ENCODE results near the gene SEH1L. TPM values are rescaled to one million over a fixed set of nuclear protein-coding genes. Genes with fewer than 3 reads are reported as not detected.
A peak's percentile ranks its signal among the peaks of the same experiment; 100 is the strongest.
"Not testable (repeated sequence)": the region's sequence is repeated elsewhere in the genome, so short reads cannot be mapped to it uniquely, and the experiment has no call there.

Gene SEH1L
- total RNA-seq, 1 donor from 2014 or later: 28.0 TPM

GRCh38 chr18:12991821-12992179 is 44.0 kb downstream of the SEH1L start:
- Histone ChIP-seq H3K9me3 (no peaks in the 10 kb centered on the region), H3K4me3 (peak overlapping the region; percentile 74 to 90), H3K27ac (peak overlapping the region; percentile 84), H3K27me3 (no peaks in the 10 kb centered on the region), H3K4me1 (peaks cover 21% of the 10 kb centered on the region), H3K36me3 (no peaks in the 10 kb centered on the region)
- intact Hi-C loops (cut with DNase I): no loop called here
- TF ChIP-seq POLR2AphosphoS5 (IDR thresholded peaks at IDR 0.05; ENCODE audit: insufficient read depth in 1 of 2, low read depth in 1 of 2) (no peak), POLR2A (IDR thresholded peaks at IDR 0.05) (no peak), CTCF (IDR thresholded peaks at IDR 0.05) (no peak)
- no peak for DNase-seq (ENCODE audit: extremely low spot score in 2 of 2)

DNA sequence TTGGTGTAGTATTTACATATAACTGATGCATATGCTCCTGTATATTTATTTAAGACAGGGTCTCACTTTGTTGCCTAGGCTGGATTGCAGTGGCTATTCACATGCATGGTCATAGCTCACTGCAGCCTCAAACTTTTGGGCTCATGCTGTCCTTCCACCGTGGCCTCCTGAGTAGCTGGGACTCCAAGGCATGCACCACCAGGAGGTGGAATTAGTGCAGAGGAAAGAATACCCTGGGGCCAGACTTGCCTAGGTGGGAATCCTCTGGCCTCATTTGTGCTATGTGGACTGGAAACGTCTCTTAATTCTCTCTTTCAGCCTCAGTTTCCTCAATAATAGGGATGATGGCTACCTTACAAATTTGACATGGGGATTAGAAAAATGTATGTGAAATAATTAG is 45.6 kb downstream of the SEH1L start:
- no peak for TF ChIP-seq POLR2A (IDR thresholded peaks at IDR 0.05)
- TF ChIP-seq CTCF (IDR thresholded peaks at IDR 0.05): no peak
- intact Hi-C loops (cut with DNase I): no loop called here
- no peak for DNase-seq (ENCODE audit: extremely low spot score in 2 of 2)
- Histone ChIP-seq H3K36me3 (no peaks in the 10 kb centered on the region), H3K9me3 (no peaks in the 10 kb centered on the region), H3K27me3 (no peaks in the 10 kb centered on the region), H3K4me1 (peaks cover 26% of the 10 kb centered on the region), H3K4me3 (no peak overlapping the region), H3K27ac (no peak overlapping the region)

GRCh38 chr18:12995424-12995823 is 47.6 kb downstream of the SEH1L start:
- no peak for DNase-seq (ENCODE audit: extremely low spot score in 2 of 2)
- intact Hi-C loops (cut with DNase I): no loop called here

GRCh38 chr18:12995952-12996477 is 48.2 kb downstream of the SEH1L start:
- TF ChIP-seq POLR2AphosphoS5 (IDR thresholded peaks at IDR 0.05; ENCODE audit: insufficient read depth in 1 of 2, low read depth in 1 of 2): no peak
- no peak for TF ChIP-seq CTCF (IDR thresholded peaks at IDR 0.05)
- no peak for TF ChIP-seq POLR2A (IDR thresholded peaks at IDR 0.05)
- Histone ChIP-seq H3K4me1 (peaks cover 23% of the 10 kb centered on the region), H3K36me3 (peaks cover 0 to 7% of the 10 kb centered on the region in 2 donors), H3K27me3 (no peaks in the 10 kb centered on the region), H3K9me3 (no peaks in the 10 kb centered on the region), H3K27ac (no peak overlapping the region), H3K4me3 (no peak overlapping the region)
- DNase-seq (ENCODE audit: extremely low spot score in 2 of 2): no peak
- intact Hi-C loops (cut with DNase I): no loop called here

More at GRCh38 chr18:12995424-12995823, 47.6 kb downstream of the SEH1L start:
- Histone ChIP-seq H3K4me1 (peaks cover 25% of the 10 kb centered on the region), H3K27ac (no peak overlapping the region), H3K9me3 (no peaks in the 10 kb centered on the region), H3K4me3 (no peak overlapping the region), H3K27me3 (no peaks in the 10 kb centered on the region), H3K36me3 (peaks cover 0 to 4% of the 10 kb centered on the region in 2 donors)
- TF ChIP-seq CTCF (IDR thresholded peaks at IDR 0.05): no peak
- no peak for TF ChIP-seq POLR2AphosphoS5 (IDR thresholded peaks at IDR 0.05; ENCODE audit: insufficient read depth in 1 of 2, low read depth in 1 of 2)
- no peak for TF ChIP-seq POLR2A (IDR thresholded peaks at IDR 0.05)

GRCh38 chr18:12996661-12997292 is 49.0 kb downstream of the SEH1L start:
- no peak for DNase-seq (ENCODE audit: extremely low spot score in 2 of 2)
- intact Hi-C loops (cut with DNase I): no loop called here
- H3K27me3 ChIP-seq: no peaks in the 10 kb centered on the region
- H3K9me3 ChIP-seq: no peaks in the 10 kb centered on the region
- H3K36me3 ChIP-seq: peaks cover 0 to 12% of the 10 kb centered on the region in 2 donors
- H3K4me3 ChIP-seq: no peak overlapping the region
- H3K4me1 ChIP-seq: peaks cover 23% of the 10 kb centered on the region
- no peak for TF ChIP-seq CTCF (IDR thresholded peaks at IDR 0.05)
- no peak for TF ChIP-seq POLR2A (IDR thresholded peaks at IDR 0.05)
- no peak for TF ChIP-seq POLR2AphosphoS5 (IDR thresholded peaks at IDR 0.05; ENCODE audit: insufficient read depth in 1 of 2, low read depth in 1 of 2)
- no peak overlapping the region for H3K27ac ChIP-seq

DNA sequence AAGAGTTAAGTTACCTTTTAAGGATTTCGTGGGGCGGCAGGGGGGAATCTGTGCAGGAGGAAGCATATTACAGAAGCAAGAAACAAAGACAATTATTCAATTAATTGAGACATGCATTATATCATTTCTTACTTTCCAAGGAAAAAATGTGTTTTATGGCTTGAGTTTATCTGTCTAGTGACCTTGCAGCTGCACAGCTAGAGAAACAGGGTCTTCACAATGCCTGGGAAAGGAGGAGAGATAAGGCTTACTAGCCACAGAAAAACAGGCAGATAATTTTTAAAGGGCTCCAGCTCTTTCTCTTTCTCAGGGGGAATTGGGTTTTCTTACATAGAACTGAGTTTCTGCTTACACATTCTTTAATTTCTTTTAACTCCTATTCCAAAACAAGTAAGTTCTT is 49.5 kb downstream of the SEH1L start:
- H3K27me3 ChIP-seq; intact Hi-C loops (cut with DNase I); H3K27ac ChIP-seq; H3K4me3 ChIP-seq; H3K9me3 ChIP-seq; DNase-seq (ENCODE audit: extremely low spot score in 2 of 2): not testable (repeated sequence)
- H3K4me1 ChIP-seq: peaks cover 18% of the 10 kb centered on the region
- peaks cover 0 to 13% of the 10 kb centered on the region in 2 donors for H3K36me3 ChIP-seq

Measured in vagina (tissue), 2 donors.